Measurements from ENCODE around the gene MLC1. TPM values are rescaled to one million over a fixed set of nuclear protein-coding genes. Genes with fewer than 3 reads are reported as not detected.

The MLC1 gene
- total RNA-seq, 2 experiments from 2014 or later, result 1.9 to 2.9 TPM

DNA sequence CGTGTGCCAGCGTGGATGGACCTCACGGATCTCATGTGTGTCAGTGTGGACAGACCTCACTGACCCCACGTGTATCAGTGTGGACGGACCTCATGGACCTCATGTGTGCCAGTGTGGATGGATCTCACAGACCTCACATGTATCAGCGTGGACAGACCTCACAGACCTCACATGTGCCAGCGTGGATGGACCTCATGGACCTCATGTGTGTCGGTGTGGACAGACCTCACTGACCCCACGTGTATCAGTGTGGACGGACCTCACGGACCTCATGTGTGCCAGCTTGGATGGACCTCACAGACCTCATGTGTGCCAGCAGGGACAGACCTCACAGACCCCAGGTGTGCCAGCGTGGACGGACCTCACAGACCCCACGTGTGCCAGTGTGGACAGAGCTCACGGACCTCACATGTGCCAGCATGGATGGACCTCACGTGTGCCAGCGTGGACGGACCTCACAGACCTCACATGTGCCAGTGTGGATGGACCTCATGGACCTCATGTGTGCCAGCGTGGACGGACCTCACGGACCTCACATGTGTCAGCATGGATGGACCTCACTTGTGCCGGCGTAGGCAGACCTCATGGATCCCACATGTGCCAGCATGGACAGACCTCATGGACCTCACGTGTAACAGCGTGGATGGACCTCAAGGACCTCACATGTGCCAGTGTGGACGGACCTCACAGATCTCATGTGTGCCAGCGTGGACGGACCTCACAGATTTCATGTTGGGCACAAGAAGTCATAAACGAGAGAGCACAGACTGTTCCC lies 45.4 kb downstream of the MLC1 start:
- DNase-seq (no peak), ATAC-seq (no peak)
- Mint-ChIP-seq H3K4me3 (no peak overlapping the region), H3K4me1 (peaks cover 8% of the 10 kb centered on the region), H3K27ac (no peak overlapping the region), H3K36me3 (no peaks in the 10 kb centered on the region), H3K27me3 (peaks cover 21% of the 10 kb centered on the region), H3K9me3 (ENCODE audit: low read depth) (no peaks in the 10 kb centered on the region)
- CTCF ChIA-PET, result no interaction called here

DNA sequence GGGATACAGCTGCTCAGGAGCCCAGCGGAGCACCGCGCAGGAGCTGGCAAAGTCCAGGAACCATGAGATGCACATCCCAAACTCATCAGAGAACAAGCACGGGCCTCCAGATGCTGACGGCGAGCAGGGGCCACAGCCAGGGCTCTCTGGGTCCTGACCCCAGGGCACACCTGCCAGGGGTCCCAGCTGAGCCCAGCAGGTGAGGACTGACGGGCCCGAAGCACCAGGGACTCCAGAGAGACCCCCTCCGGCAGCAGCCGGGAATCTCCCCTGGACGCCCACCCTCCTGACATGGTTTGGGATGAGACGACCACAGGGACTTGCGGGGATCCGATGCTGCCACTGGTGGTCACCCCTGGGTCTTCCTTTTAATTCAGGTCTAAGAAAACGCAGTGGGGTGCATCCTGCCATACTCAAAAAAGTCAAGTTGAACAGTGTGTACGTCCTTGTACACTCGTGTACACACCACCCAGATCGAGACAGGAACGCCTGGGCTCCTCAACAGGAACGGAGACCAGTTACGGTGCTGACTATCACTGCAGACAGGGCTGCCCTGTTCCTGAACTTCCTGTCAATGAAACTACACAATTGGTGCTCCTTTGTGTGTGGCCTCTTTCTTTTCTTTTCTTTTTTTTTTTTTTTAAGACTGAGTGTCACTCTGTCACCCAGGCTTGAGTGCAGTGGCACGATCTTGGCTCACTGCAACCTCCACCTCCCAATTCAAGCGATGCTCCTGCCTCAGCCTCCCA lies 49.1 kb downstream of the MLC1 start:
- Mint-ChIP-seq H3K4me1 (peaks cover 10% of the 10 kb centered on the region), H3K27me3 (peaks cover 3% of the 10 kb centered on the region), H3K9me3 (ENCODE audit: low read depth) (no peaks in the 10 kb centered on the region), H3K27ac (no peak overlapping the region), H3K36me3 (no peaks in the 10 kb centered on the region), H3K4me3 (no peak overlapping the region)
- CTCF ChIA-PET, result no interaction called here
- ATAC-seq (no peak), DNase-seq (no peak)

DNA sequence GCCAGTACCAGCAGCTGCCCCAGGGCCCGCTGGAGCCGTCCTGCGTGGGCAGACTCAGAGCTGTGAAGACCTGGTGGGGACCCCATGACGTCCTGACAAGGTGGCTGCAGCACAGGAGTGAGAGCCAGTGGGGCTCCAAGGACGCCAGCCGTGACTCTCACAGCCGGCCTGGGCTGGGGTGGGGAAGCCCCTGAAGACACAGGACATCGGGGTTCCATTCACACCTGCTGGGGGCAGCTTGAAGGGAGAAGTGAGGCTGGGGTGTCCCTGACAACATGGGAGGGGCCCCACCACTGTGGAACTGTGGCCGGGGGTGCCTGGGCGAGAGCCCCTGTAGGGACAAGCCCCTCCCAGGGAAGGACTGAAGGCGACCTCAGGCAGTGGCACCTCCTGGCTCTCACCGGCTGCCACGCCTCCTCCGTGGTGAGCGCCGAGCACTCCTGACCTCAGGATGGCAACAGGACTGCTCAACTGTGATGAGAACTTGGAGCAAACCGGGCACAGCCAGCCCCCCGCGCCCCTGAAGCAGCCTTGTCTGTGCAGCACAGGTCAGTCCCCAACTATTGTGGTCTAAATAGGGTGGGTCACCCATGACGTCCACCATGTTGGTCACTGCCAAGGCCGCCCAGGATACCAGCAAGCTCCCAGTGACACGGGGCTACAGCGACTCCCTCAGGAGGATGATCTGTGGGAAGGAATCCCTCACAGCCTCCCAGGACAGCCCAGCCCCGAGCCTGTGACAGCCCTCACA lies 49.9 kb downstream of the MLC1 start:
- Mint-ChIP-seq H3K9me3 (ENCODE audit: low read depth) (no peaks in the 10 kb centered on the region), H3K27me3 (peaks cover 2% of the 10 kb centered on the region), H3K27ac (no peak overlapping the region), H3K36me3 (no peaks in the 10 kb centered on the region), H3K4me3 (no peak overlapping the region), H3K4me1 (peaks cover 10% of the 10 kb centered on the region)
- CTCF ChIA-PET, result interaction anchor here (1.2 kb wide), 1 partner anchor 268 kb away, joined by 4 read pairs; no protein-coding TSS in a partner anchor
- ATAC-seq (no peak), DNase-seq (no peak)

DNA sequence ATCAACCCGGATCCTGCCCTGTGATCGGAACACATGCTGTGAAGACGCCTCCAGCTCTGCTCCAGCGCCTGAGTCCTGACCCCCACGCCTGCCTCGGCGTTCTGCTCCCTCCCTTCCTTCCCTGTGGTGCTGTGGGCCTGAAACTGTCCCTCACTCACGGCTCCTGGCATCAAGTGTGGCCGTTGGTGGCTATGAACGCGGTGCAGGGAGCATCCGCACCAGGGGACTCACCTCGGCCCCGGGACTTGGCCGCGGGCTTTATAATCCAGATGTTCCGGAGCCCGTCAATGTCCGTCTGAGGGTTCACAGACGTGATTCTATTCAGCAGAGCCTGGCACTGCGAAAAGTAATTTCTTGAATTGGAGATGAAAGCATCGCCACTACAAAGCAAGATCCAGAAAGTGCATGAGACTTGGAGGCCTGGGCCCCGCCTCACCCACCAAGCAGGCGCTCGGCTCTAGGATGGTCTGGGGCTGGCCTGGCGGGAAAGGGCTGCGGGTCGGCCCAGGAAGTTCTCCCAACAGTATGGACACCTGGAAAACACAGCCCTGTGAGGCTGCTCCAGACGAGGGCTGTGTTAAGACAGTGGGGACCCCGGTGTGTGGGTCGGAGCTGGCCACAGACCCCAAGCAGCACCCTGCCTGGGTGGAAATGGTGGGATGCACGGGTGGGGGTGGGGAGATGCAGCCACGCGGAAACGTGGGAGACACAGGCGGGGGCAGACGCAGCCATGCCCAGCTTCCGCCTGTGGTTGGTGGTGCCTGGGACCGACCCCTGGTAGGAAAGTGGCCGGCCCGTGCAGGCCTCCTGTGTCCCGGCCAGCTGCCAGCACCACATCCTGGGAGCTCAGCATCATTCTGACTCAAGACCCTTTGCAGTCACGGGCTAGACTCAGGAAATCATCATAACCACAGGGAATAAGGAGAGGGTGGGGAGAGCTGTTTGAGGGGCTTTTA lies 50.8 kb downstream of the MLC1 start:
- Mint-ChIP-seq H3K27me3 (peaks cover 2% of the 10 kb centered on the region), H3K4me1 (peaks cover 10% of the 10 kb centered on the region)

DNA sequence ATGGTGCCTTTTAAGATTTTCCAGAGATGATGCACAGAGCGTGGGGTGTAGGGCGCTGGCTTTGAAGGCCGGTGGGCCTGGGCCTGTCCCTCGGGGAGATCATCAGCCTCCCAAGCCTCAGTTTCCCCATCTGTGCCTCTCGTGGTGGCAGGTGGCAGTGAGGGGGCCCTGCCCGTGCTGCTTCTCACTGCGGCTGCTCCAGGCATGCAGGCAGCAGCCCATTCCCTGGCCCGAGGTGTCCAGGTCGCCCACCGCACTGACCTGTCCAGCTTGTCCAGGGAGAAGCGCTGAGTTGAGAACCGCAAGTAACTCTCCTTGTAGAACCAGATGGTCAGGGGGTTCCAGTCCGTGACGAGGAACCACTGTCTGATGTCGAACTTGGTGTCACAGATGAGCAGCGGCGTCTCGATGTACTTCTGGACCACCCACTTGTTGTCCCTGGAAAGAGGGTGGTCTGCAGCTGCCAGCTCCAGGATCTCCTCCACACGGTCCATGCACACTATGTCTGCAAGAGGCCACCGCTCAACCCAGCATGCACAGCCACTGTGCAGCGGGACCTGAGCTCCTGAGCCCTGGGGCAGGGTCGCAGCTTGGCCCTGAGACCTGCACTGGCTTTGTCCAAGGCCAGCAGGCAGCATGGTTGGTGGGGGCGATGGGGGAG lies 52.2 kb downstream of the MLC1 start:
- H3K4me1 Mint-ChIP-seq, result peaks cover 10% of the 10 kb centered on the region
- H3K27ac Mint-ChIP-seq, result no peak overlapping the region
- H3K9me3 Mint-ChIP-seq (ENCODE audit: low read depth), result no peaks in the 10 kb centered on the region
- CTCF ChIA-PET, result interaction anchor here (1.2 kb wide), 1 partner anchor 266 kb away, joined by 3 read pairs; no protein-coding TSS in a partner anchor
- ATAC-seq, result no peak
- no peaks in the 10 kb centered on the region for H3K36me3 Mint-ChIP-seq
- H3K4me3 Mint-ChIP-seq, result no peak overlapping the region
- no peak for DNase-seq
- H3K27me3 Mint-ChIP-seq, result no peaks in the 10 kb centered on the region

More for the DNA sequence above, 50.8 kb downstream of the MLC1 start:
- H3K9me3 Mint-ChIP-seq (ENCODE audit: low read depth), result no peaks in the 10 kb centered on the region
- no peak for ATAC-seq
- CTCF ChIA-PET, result interaction anchor here (1.2 kb wide), 2 partner anchors 267 kb away, joined by 3 to 4 read pairs; no protein-coding TSS in a partner anchor
- DNase-seq, result peak; percentile 61
- no peaks in the 10 kb centered on the region for H3K36me3 Mint-ChIP-seq
- H3K27ac Mint-ChIP-seq, result no peak overlapping the region
- H3K4me3 Mint-ChIP-seq, result no peak overlapping the region

DNA sequence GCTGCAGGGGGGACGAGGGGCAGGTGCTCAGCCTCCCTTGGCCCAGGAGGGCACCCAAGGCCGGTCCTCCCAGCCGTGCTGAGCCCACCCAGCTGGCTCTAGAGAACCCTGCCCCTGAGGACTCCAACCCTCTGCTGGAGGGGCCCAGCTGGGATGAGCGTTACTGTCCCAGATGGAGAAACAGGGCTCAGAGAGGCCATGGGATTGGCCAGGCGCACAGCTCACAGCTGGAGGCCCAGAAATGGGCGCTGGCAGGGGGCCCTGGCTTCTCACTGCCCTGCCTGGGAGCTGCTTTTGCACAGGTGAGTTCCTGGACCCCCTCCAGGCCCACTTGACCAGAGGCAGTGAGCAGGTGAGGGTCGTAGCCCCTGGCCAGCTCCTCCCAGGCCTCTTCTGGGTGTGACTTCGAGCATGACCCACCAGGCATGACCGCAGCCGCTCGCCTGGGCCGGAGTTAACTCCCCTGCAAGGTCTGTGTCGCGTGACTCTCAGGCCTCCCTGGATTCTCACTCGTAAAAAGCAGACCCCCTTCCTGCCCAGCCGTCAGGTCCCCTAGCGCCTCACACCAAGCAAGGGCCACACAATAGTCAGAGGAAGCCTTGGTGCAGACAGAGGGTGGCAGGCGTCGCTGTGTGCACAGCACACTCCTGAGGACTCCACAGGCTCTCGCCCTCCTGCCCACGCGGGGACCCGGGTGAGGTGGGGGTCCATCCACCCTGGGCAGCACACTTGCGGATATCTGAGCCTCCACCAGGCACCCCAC lies 52.9 kb downstream of the MLC1 start:
- H3K4me1 Mint-ChIP-seq, result peaks cover 12% of the 10 kb centered on the region
- no peak for ATAC-seq

DNA sequence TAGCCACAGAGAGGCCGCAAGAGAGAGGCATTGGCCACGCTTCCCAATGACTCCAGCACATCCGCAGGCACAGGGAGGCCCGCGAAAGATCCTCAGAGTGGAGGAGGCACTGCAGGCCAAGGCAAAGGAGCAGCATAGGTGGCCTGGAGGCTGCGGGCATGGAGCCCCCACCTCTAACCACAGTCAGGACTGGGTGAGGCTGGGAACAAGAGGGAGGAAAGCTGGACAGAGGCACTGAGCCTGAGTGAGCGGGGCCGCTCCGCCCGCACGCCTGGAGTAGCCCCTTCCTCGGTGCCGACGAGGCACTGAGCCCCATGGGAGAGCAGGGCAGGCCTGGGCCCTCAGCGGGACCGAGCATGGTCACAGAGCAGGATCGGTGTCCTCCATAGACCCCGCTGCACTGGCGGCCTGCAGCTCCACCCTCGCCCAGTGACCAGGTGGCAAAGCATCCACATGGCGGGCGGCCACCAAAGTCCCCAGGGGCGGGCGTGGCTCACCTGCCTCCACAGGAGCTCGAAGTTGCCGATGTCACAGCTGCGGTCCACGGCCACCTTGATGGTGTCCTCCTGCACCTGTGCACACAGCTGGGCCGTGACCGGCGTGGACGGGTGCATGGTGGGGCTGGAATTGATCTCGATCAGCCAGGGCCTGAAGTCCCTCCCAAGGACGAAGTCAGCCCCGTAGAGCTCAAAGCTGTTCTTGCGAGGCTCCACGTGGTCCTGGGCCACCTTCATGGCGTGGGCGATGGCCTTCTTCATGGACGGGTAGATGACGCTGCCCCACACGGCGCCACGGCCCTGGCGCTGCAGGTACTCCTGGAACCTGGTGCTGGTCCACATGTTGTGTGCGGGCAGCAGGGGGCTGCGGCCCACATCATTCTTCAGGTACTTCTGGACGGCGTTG lies 53.8 kb downstream of the MLC1 start:
- no peak overlapping the region for H3K4me3 Mint-ChIP-seq
- H3K36me3 Mint-ChIP-seq, result no peaks in the 10 kb centered on the region
- CTCF ChIA-PET, result interaction anchor here (0.8 to 3.1 kb wide), 15 partner anchors 14 to 268 kb away, joined by 3 to 38 read pairs (median 5); no protein-coding TSS in a partner anchor
- peaks cover 12% of the 10 kb centered on the region for H3K4me1 Mint-ChIP-seq
- no peaks in the 10 kb centered on the region for H3K9me3 Mint-ChIP-seq (ENCODE audit: low read depth)
- no peak overlapping the region for H3K27ac Mint-ChIP-seq
- no peak for ATAC-seq
- H3K27me3 Mint-ChIP-seq, result peaks cover 5% of the 10 kb centered on the region
- no peak for DNase-seq

More for the DNA sequence above, 52.9 kb downstream of the MLC1 start:
- Mint-ChIP-seq H3K4me3 (no peak overlapping the region), H3K27me3 (peaks cover 5% of the 10 kb centered on the region), H3K9me3 (ENCODE audit: low read depth) (no peaks in the 10 kb centered on the region), H3K27ac (no peak overlapping the region), H3K36me3 (no peaks in the 10 kb centered on the region)
- DNase-seq, result no peak
- CTCF ChIA-PET, result interaction anchor here (1.3 to 3.1 kb wide), 4 partner anchors 38 to 265 kb away, joined by 4 to 38 read pairs (median 9); no protein-coding TSS in a partner anchor

DNA sequence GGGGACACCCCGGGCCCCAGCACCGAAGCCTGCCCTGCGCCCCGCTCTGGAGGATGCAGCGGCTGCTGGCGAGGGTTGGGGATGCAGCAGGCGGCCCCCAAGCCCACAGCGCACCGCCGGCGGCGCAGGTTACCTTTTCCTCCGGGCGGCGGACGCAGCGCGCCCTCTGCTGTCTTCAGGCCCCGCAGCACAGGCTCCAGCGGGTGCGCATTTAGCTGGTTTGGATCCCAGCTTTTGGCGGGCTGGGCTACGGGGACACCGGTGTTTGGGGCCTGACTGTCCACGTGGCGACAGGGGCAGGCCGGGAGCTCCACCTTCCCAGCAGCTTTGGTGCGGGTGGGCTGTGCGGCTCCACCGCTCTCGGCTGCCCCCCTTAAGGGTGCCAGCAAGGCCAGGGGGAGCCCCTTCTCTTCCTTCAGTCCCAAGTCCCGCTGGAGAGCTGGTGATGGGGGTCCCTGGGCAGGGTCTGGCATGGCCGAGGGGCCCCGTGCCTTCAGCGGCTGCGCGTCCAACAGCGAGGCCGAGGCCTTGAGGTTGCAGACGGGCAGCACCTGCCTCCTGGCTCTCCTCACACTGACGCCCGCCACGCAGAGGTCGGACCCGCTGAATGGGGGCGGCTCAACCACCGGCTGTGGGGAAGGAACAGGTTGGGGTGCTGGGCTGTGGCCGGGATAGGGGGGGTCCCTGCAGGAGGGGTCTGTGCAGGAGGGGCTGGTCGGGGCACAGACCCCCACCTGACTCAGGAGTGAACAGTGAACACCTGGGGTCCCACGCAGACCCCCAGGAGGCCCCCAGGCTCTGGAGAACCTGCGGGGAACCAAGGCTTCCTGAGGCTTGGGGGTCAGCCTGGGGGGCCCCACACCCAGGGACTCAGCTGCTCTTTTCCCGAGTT lies 54.7 kb downstream of the MLC1 start:
- ATAC-seq, result peak; percentile 96
- no peak overlapping the region for H3K4me3 Mint-ChIP-seq
- H3K9me3 Mint-ChIP-seq (ENCODE audit: low read depth), result no peaks in the 10 kb centered on the region
- H3K27me3 Mint-ChIP-seq, result peaks cover 5% of the 10 kb centered on the region
- peak; percentile 86 for DNase-seq
- H3K4me1 Mint-ChIP-seq, result peaks cover 12% of the 10 kb centered on the region
- H3K27ac Mint-ChIP-seq, result no peak overlapping the region
- no peaks in the 10 kb centered on the region for H3K36me3 Mint-ChIP-seq
- CTCF ChIA-PET, result interaction anchor here (0.6 to 3.1 kb wide), 38 partner anchors 8 to 290 kb away, joined by 3 to 48 read pairs (median 4); partner anchors contain the start of genes ALG12, CRELD2 and MLC1

DNA sequence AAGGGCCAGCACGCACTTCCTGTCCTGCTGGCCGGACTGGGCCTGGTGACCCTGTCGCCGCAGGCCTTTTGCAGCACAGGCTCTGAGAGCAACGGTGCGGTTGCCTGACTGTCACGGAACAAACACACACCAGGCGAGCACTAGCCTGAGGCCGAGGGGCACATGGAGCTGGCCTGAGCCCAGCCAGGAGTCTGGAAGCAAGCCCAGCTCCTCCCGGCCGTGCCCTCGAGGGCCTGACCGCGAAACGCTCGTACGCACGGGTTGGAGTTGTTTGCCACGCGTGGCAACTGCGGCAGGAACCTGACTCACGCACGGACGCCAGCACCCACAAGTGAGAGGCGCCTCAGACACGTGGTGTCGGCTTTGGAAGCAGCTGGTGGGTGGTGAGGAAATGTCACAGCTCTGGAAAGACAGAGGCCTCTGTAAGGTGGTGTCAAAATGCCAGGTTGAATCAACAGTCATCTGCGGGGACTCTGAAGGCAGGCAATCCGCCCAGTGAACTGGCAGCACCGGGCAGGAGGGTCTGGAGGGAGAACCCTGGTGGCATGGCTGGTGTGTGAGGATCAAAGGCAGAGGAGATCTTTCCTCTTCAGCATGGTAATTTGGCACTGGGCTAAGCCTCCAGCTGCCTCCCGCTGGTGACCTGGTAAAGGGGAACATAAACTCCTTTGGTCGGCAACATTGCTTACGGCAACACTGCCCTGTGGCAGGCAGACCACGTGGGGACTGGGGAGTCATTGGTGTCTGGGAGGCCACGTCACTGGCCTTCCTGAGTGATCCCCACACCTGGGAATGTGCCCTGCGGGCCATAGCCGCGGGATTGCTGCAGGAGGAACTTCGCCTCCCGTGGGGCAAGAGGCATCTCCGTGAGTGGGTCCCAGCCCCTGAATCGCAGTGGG lies 57.3 kb downstream of the MLC1 start:
- Mint-ChIP-seq H3K9me3 (ENCODE audit: low read depth) (no peaks in the 10 kb centered on the region), H3K27me3 (peaks cover 14% of the 10 kb centered on the region), H3K36me3 (no peaks in the 10 kb centered on the region), H3K27ac (no peak overlapping the region), H3K4me3 (no peak overlapping the region), H3K4me1 (peaks cover 5% of the 10 kb centered on the region)
- CTCF ChIA-PET, result interaction anchor here (1.2 to 2.3 kb wide), 2 partner anchors 97 to 260 kb away, joined by 3 to 15 read pairs; no protein-coding TSS in a partner anchor
- DNase-seq (no peak), ATAC-seq (no peak)
